Hematopoietic multipotent progenitor cell (in vitro differentiated cells): ENCODE results near the gene GPR83. TPM values are rescaled to one million over a fixed set of nuclear protein-coding genes. Genes with fewer than 3 reads are reported as not detected.
"Not testable (repeated sequence)": the region's sequence is repeated elsewhere in the genome, so short reads cannot be mapped to it uniquely, and the experiment has no call there.

Experiments used
- DNase-seq, 3 donors: peaks; one replicate each; pipeline ENCODE4 v3.0.0-alpha.2; 2011 to 2015; ENCODE audit warnings: low read depth in 2 of 3, low spot score in 2 of 3
- total RNA-seq: library from RNA; depleted of rRNA; stranded (reverse); fragments of >200 nt; gene quantifications from one replicate; pipeline ENCODE4 v1.2.3, GENCODE V29; 2012

Gene GPR83
- total RNA-seq, 1 donor: not detected

DNA sequence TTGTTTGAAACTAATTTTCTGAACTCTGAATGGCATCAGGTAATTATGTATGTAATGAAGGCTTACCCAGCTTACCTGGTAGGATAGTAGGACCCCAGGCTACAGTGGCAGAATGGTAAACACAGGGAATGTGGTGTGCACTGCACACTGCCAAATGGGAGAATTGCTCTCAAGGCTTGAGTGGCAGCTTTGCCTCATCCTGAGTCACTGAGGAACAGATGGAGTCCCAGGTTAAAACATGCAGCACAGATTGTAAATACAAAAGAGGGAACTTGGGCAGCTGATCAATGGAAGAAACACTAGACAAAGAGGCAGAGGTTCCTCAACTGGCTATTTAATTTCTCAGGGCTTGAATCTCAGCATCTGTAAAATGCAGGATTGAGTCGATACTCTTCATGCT lies 24.4 kb downstream of the GPR83 start:
- DNase-seq: no peak

DNA sequence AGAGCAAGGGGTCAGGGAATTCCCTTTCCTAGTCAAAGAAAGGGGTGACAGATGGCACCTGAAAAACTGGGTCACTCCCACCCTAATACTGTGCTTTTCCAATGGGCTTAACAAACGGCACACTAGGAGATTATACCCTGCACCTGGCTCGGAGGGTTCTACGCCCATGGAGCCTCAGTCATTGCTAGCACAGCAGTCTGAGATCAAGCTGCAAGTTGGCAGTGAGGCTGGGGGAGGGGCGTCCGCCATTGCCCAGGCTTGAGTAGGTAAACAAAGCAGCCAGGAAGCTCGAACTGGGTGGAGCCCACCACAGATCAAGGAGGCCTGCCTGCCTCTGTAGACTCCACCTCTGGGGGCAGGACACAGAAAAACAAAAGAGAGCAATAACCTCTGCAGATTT lies 30.6 kb downstream of the GPR83 start:
- not testable (repeated sequence) for DNase-seq

DNA sequence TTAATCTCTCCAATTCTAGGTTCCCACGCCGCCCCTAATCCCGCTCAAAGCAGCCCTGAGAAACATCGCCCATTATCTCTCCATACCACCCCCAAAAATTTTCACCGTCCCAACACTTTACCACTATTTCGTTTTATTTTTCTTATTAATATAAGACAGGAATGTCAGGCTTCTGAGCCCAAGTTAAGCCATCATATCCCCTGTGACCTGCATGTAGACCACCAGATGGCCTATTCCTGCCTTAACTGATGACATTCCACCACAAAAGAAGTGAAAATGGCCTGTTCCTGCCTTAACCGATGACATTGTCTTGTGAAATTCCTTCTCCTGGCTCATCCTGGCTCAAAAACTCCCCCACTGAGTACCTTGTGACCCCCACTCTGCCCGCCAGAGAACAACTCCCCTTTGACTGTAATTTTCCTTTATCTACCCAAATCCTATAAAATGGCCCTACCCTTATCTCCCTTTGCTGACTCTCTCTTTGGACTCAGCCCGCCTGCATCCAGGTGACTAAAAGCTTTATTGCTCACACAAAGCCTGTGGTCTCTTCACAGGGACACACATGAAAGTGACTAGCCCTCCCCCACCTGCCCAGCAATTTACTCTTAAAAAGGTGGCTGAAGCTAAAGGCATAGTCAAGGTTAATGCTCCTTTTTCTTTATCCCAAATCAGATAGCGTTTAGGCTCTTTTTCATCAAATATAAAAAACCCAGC lies 50.2 kb downstream of the GPR83 start:
- DNase-seq: not testable (repeated sequence)

DNA sequence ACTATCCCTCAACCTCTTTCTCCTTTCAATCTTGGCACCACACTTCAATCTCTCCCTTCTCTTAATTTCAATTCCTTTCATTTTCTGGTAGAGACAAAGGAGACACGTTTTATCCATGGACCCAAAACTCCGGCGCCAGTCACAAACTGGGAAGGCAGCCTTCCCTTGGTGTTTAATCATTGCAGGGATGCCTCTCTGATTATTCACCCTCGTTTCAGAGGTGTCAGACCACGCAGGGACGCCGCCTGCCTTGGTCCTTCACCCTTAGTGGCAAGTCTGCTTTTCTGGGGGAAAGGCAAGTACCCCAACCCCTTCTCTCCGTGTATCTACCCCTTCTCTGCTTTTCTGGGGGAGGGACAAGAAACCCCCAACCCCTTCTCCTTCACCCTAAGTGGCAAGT lies 54.9 kb downstream of the GPR83 start:
- DNase-seq: not testable (repeated sequence)

DNA sequence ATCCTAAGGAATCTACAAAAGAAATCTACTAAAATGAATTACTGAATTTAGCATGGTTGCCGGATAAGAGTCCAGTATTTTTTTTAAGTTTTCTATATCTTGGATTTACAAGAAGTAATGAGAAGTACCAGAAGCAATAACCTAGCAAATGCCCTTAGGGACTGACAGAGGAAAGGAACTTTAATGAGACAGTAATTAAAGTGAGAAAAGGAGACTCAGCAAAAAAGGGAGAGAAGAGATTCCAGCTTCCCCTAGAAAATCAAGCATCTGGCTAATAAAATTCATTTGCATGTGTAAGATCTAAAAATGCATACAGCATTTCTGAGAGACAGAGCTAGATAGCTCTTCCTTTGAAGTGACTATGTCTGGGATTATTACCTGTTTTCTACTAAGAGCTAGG lies 57.7 kb downstream of the GPR83 start:
- DNase-seq: no peak

DNA sequence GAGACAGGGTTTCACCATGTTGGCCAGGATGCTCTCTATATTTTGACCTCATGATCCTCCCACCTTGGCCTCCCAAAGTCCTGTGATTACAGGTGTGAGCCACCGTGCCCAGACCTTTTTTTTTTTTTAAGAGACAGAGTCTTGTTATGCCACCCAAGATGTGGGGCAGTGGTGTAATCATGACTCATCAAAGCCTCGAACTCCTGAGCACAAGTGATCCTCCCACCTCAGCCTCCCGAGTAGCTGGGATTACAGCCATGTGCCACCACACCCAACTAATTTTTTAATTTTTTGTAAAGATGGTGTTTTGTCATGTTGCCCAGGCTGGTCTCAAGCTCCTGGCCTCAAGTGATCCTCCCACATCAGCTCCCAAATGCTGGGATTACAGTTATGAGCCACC lies 59.0 kb downstream of the GPR83 start:
- no peak for DNase-seq

DNA sequence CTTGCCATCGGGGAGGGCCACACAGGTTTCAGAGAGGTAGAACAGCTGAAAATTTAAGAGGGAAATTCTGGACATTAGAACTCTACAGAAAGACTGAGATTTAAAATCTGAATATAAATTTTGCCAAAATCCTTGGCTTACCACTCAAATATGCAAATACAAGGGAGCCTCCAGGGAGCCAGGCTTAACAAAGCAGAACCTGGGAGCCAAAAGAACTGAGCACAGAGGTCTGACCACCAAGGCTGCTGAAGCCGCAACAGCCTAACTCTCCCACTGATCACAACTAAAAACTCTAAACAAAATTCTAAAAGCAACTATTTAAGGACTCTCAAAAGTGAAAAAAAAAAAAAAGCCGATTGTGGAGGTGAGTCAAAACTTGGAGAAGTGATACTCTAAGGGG lies 62.6 kb downstream of the GPR83 start:
- DNase-seq: no peak

DNA sequence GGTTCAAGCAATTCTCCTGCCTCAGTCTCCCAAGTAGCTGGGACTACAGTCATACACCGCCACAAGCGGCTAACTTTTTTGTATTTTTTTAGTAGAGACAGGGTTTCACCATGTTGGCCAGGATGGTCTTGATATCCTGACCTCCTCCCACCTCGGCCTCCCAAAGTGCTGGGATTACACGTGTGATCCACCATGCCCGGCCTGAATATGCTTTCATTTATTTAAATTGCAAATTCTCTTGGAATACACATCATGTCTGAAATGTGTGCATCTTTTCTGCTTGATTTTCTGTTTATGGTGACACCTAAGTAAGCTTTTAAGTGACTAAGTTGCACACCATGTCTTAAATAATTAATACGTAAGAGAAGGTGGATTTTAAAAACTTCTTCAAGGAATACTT lies 65.2 kb downstream of the GPR83 start:
- no peak for DNase-seq

DNA sequence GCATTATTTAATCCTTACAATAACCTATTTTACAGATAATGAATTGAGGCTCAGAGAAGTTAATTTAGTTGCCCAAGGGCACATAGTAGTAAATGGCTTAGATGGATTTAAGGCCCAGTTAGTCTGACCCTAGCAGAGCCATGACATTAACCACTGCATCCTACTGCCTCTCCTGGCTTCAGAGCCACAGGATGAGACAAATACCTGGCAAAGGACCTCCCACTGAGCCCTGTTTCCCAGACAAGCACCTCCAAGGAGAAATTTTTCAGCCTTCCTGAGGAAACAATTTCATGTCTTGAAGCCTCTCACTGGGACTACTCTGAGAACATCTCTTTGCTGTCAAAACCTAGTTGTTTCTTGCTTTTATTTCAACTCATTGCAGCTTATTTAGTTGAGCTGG lies 68.4 kb downstream of the GPR83 start:
- no peak for DNase-seq

DNA sequence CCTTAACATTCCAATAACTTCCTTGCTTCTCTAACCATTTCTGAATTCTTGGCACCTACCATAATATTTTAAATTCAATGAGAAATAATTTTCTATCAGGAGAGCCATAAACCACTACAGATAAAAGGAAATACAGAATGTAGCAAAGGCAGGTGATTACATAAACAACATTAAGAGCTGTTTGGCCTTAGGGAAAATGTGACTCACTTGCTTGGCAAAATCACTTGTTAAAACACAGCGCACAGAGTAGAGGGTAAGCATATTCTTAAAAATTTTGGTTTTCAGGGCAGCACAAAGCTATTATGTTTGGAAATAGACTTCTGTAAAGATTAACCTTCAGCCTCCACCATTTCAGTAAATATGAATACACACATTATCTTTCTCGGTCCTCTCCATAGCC lies 70.4 kb downstream of the GPR83 start:
- DNase-seq: no peak

DNA sequence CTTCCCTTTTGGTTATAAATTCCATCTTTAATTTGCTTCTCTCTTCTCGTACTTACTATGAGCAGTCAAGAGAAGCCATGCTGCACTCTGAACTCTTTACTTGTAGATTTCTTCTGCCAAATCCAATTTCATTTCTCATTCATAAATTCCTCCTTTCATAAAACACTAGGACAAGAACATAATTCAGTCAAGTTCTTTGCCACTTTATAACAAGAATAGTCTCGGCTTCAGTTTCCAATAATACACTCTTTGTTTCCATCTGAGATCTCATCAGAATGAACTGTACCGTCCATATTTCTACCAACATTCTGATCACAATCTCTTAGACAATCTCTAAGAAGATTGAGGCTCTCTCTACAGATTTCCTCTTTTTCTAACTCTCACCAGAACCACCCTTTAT lies 71.7 kb downstream of the GPR83 start:
- DNase-seq: no peak

DNA sequence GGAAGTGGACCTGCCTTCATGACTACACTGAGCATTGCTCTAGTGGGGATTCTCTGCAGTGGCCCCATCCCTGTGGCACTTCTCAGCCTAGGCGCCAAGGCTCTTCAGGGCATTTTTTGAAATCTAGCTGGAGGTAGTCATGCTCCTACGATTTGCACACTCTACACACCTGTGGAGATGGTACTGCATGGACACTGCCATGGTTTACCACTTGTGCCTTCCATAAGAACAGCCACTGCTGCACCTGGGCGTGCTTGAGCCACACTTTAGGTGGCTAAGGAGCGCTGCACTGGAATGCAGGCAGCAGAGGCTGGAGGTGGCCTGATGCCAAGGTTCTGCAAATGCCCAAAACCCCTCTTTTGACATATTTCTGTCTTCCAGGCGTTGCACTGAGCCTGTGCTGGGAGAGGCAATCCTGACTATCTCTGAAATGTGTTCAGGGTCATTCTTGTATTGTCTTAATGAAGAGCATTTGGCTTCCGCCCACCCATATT lies 72.6 kb downstream of the GPR83 start:
- no peak for DNase-seq

Other genes starting within 250 kb of the GPR83 start
- gene IZUMO1R, start 96.8 kb downstream of the GPR83 start, total RNA-seq: not detected
- 8.1 TPM for gene MRE11, start 92.4 kb upstream of the GPR83 start, total RNA-seq
- 11.3 TPM for gene ANKRD49, start 92.6 kb upstream of the GPR83 start, total RNA-seq
- not detected for gene C11orf97, start 111.0 kb upstream of the GPR83 start, total RNA-seq
- 12.9 TPM for gene FUT4, start 142.5 kb upstream of the GPR83 start, total RNA-seq
- 3.5 TPM for gene PIWIL4, start 165.9 kb upstream of the GPR83 start, total RNA-seq